Right renal cortex interstitium (tissue), 3 donors: ENCODE measurements around the gene FURIN. TPM values are rescaled to one million over a fixed set of nuclear protein-coding genes. Genes with fewer than 3 reads are reported as not detected.
"Not testable (repeated sequence)": the region's sequence is repeated elsewhere in the genome, so short reads cannot be mapped to it uniquely, and the experiment has no call there.

Experiments
- DNase-seq, 3 donors: peaks; one replicate each; pipeline ENCODE4 v3.0.0-alpha.2; 2013; ENCODE audit warnings: low read depth in 3 of 3, low spot score in 2 of 3
- polyA plus RNA-seq, 3 donors: library from polyadenylated mRNA; unstranded; fragments of 120-200 nt; gene quantifications; one replicate each; pipeline ENCODE4 v1.2.1, GENCODE V29; 2013; ENCODE audit not compliant: insufficient read length in 3 of 3

Gene FURIN
- 10 to 100 TPM; 41.1 to 46.6 (median 42.1) TPM for polyA plus RNA-seq

GRCh38 chr15:90868261-90868689 is at the start of gene FURIN:
TSS of gene FURIN (plus strand) at chr15:90868588. CDS start at chr15:90875741, 7,153 bp downstream.
- no peak for DNase-seq

- DNase-seq, result no peak
Measured at GRCh38 chr15:90819390-90819789, 49.0 kb upstream of the FURIN start.

- no peak for DNase-seq
Measured at GRCh38 chr15:90819850-90820249, 48.5 kb upstream of the FURIN start.

GRCh38 chr15:90820481-90820880 is 47.9 kb upstream of the FURIN start:
- no peak for DNase-seq

- DNase-seq, result no peak
Measured at GRCh38 chr15:90822204-90822955, 46.0 kb upstream of the FURIN start.

- no peak for DNase-seq
Measured at GRCh38 chr15:90823455-90823974, 44.9 kb upstream of the FURIN start.

- DNase-seq, result not testable (repeated sequence)
Measured at GRCh38 chr15:90825115-90825899, 43.1 kb upstream of the FURIN start.

GRCh38 chr15:90826206-90826885 is 42.0 kb upstream of the FURIN start:
- not testable (repeated sequence) for DNase-seq

GRCh38 chr15:90826886-90827435 is 41.4 kb upstream of the FURIN start:
- no peak for DNase-seq

GRCh38 chr15:90828111-90828510 is 40.3 kb upstream of the FURIN start:
- no peak for DNase-seq

GRCh38 chr15:90829126-90829525 is 39.3 kb upstream of the FURIN start:
- DNase-seq, result no peak

- no peak for DNase-seq
Measured at GRCh38 chr15:90829942-90830440, 38.4 kb upstream of the FURIN start.

- DNase-seq, result no peak
Measured at GRCh38 chr15:90834626-90835025, 33.8 kb upstream of the FURIN start.

GRCh38 chr15:90836296-90836871 is 32.0 kb upstream of the FURIN start:
- no peak for DNase-seq

- no peak for DNase-seq
Measured at GRCh38 chr15:90837094-90837493, 31.3 kb upstream of the FURIN start.

- DNase-seq, result no peak
Measured at GRCh38 chr15:90838139-90838538, 30.2 kb upstream of the FURIN start.

- DNase-seq, result no peak
Measured at GRCh38 chr15:90838544-90838943, 29.8 kb upstream of the FURIN start.

GRCh38 chr15:90839187-90840071 is 29.0 kb upstream of the FURIN start:
- no peak for DNase-seq

GRCh38 chr15:90840157-90840855 is 28.1 kb upstream of the FURIN start:
- no peak for DNase-seq
